GM21786 (cell line): ENCODE measurements around the gene LAMB4.
A peak's percentile ranks its signal among the peaks of the same experiment; 100 is the strongest.
"Not testable (repeated sequence)": the region's sequence is repeated elsewhere in the genome, so short reads cannot be mapped to it uniquely, and the experiment has no call there.

Source experiments
- ATAC-seq: cut with Tn5 transposase; IDR thresholded peaks from one replicate; pipeline ENCODE4 v1.9.1; 2021; ENCODE audit not compliant: unreplicated experiment

Gene LAMB4

DNA sequence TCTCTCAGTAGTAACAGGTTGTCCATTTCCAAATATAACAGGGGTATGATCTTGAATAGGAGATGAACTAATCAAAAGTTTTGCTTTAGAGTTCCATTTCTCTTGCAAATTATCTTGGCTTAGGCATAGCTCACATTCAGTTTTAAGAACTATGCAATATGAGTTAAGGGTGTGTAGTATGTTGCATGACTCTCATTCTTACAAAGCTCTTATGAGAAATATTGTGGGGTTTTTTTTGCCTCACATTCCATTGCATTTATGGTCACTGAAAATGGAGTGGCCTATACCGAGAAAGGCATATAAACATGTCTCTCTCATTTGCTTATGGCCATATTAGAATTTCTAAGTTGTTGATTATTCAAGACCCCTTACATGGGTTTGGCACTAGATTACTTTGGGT, 78.7 kb downstream of the LAMB4 start:
- ATAC-seq = no peak

DNA sequence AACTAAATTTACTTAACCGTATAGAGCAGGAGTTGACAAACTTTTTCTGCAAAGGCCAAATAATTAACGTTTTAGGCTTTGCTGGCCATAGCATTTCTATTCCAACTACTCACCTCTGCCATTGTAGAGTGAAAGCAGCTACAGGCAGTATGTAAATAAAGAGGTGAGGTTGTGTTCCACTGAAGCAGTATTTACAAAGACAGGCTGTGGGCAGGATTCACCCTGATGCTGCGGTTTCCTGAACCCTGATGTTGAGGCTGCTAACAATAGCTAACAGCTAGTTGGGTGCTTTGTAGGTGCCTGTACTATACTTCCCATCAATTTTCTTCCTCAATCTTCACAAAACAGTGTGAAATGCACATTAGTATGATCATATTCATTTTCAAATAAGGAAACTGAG, 80.2 kb downstream of the LAMB4 start:
- ATAC-seq = peak; percentile 86

DNA sequence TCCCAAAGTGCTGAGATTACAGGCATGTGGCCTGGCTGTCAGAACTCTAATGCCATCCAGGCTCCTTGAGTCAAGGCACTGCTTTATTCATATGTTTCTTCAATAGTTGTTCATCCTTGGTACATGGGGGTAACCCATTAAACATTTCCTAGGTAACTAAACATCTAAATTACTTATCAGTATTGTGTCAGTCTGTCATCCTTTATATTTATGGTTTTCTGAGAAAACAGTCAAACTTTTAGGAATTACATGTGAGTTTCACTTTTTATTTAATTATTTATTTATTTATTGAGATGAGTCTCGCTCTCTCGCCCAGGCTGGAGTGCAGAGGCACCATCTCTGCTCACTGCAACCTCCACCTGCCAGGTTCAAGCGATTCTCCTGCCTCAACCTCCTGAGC, 81.7 kb downstream of the LAMB4 start:
- ATAC-seq = no peak

- no peak for ATAC-seq
Observed at GRCh38 chr7:108046952-108047506, 83.1 kb downstream of the LAMB4 start.

DNA sequence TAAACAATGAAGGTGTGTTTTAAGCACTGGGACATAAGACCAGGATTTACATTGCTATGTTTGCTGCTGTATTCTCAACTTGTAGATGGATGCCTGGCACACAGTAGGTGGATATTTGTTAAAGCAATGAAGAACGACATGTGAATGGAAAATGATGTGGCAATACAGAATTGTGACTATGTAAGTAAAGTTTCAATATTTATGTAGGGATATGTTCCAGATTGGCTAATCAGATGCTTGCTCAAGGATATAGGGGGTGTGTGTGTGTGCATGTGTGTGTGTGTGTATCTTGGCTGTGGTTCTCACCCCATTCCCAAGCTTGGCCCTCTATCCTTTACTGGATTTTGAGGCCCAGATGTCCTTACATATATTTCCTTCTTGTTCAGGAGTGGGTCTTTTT, 84.5 kb downstream of the LAMB4 start:
- ATAC-seq = no peak

- ATAC-seq = no peak
Observed at GRCh38 chr7:108045154-108045553, 85.0 kb downstream of the LAMB4 start.

DNA sequence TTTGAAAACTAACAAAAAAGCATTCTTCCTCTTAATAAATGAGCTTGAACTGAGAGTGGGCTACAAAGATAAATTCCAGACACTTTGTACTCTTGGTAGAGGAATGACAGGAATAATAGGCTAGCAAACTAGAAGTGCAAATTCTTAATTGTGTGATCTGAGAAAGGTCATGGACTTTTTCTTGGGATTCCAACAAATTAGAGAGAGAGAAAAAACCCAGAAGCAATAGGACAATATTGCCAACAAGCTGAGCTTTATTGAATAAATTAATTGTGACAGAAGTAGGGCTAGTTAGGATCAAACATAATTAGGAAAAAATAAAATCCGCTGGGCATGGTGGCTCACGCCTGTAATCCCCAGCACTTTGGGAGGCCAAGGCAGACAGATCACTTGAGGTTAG, 85.8 kb downstream of the LAMB4 start:
- no peak for ATAC-seq

DNA sequence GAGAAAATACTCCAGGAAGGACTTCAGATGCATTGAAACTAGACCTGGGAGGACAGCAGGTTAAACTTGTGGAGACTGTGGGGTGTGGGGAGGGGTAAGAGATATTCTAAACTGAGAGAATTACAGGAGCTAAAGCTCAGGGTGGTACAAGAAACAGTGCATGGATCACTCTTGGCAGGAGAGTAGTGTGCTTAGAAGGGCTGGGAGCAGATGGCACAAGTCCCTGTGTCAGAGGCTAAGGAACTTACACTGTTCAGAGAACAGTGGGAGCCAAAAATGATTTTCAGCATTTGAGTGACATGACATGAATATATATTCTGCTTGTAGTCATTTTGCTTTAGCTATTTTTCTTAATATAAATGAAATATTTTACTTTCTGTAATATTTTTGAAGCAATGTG, 91.2 kb downstream of the LAMB4 start:
- no peak for ATAC-seq

DNA sequence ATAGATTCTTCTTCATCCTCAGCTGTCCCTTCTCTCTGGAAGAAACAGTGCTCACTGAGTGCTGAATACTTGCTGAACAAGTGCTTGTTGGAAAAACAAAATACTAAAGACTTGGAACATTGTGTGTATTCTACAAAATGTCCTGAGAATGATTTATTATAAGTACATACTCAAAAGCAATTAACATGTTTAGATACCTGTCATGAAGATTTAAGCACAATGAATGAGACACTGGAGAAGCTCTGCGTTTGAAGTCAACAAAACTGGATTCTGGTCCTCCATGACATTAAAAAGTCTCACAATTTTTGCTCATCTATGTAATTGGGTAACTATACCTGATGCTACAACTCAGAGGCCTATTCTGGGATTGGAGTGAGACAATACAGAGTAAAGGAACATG, 92.4 kb downstream of the LAMB4 start:
- ATAC-seq = no peak

DNA sequence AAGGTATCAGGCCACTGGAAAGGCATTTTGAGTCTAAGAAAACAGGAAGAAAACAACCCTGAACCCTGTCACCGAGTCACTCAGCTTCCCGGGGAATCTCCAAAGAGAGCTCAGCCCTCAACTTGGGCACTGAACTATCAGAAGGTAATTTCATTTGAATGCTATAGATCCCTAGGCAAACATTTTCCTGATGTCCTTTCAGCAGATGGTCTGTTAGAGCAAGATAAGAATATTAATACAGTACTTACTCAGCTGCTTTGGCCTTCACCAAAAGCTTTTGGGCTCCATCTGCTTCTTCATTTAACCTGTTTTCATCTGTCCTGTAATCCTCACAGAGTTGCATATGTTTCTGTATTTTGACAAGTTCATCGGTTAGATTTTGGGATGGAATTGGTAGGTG, 93.0 kb downstream of the LAMB4 start:
- ATAC-seq = no peak

GRCh38 chr7:108034586-108034985, 95.6 kb downstream of the LAMB4 start:
- no peak for ATAC-seq

- no peak for ATAC-seq
Observed at GRCh38 chr7:108033776-108034497, 96.2 kb downstream of the LAMB4 start.

- not testable (repeated sequence) for ATAC-seq
Observed at GRCh38 chr7:108033309-108033708, 96.9 kb downstream of the LAMB4 start.

DNA sequence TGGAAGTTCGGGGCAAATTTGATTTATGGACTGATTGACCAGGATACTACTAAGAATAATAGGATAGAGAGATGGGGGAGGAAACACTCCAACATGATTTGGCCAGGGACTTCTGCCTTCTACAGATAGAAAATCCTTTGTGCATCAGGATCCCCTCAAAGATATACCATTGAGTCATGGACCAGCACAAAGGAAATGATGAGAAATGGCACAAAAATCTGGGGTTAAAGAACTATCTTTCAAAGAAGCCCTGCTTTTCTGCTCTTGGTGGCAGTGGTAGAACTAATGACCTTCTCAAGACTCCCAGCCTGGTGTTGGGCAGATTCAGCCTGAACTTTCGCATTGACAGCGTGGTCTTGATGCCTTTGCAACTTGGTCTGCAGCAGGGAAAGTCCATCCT, 99.6 kb downstream of the LAMB4 start:
- ATAC-seq = no peak

DNA sequence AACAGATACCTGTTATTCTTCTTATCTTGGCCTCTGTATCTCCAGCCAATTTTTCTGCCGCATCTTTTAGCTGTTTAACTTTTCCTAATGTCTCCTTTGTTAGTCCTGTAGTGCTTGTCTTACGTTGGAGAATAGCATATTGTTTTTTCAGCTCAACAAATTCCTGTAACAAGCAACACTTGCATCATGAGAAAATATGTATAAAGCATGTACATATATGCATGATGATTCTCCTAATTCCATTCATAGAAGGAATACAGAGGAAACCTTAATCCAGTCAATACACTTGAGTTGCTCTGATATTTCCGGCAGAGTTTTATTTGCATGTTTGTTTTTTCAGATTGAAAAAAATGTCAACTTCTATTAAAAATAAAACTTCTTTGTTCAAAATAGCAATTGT, 101.1 kb downstream of the LAMB4 start:
- ATAC-seq = no peak

- ATAC-seq = no peak
Observed at GRCh38 chr7:108028111-108028510, 102.0 kb downstream of the LAMB4 start.

GRCh38 chr7:108027239-108027638, 102.9 kb downstream of the LAMB4 start:
- no peak for ATAC-seq

DNA sequence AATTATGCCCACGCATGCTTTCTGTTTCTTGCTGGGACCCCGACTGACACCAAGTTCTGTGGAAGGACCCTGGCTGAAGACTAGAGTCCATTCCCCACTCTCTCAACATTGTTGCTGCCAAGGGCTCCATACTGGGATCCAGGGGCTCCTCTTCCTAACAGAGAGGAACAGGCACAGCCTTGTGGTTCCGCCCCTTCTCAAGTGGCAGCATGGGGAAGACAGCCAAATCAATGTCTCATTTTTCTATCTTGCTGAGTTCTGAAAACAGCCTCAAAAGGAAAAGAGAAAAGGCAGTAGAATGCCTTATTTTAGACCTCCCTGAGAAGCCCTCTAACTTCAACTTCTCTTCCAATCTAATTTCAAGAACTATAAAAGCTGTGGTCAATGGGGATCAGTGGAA, 103.5 kb downstream of the LAMB4 start:
- no peak for ATAC-seq

DNA sequence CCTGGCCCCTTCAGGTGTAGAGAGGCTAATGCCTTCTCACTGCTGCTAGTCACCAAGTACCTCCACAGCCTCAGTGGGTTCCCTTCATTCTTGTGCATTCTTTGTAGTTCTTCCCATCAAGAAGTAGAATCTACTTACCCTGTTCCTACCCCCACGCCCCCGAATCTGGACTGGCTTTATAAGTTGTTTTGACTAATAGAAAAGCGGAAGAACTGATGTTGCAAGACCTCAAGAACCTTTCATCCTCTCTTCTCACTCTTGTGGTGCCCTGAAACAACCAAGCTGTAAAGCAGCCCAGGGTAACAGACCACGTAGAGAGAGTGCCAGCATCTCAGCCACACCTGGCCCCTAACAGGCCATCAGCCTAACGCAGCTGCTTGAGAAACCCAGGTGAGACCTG, 104.0 kb downstream of the LAMB4 start:
- ATAC-seq = no peak

- ATAC-seq = no peak
Observed at GRCh38 chr7:108024538-108024937, 105.6 kb downstream of the LAMB4 start.

DNA sequence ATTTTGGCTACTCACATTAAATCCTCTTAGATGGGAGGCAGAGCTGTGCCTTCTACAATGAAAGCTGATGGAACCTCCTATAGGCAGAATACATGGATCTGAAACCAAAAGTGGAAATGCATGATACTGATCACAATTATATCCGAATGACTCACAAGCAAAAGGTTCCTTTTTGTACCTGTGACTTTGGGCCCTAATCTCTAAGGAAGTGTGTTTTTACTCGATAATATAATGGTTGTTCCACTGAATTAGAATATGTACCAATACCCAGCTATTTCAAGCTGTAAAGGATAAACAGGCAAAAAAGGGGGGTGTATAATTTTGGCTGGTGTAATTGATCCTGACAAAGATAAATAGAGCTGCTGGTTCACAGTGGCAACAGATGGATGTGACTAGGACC, 109.6 kb downstream of the LAMB4 start:
- ATAC-seq = no peak

GRCh38 chr7:108018668-108019067, 111.5 kb downstream of the LAMB4 start:
- no peak for ATAC-seq

- ATAC-seq = no peak
Observed at GRCh38 chr7:108017776-108018151, 112.4 kb downstream of the LAMB4 start.
